ENCODE measurements around the gene PCDH9.

Gene PCDH9

GRCh38 chr13:66689628-66690027, 540.5 kb downstream of the PCDH9 start:
- Histone ChIP-seq H3K4me3 (replicated peaks; ENCODE audit: low read depth, low read length) (no peak overlapping the region), H3K36me3 (ENCODE audit: control insufficient read depth, insufficient read depth, low read length) (no peaks in the 10 kb centered on the region), H3K27me3 (replicated peaks; ENCODE audit: control insufficient read depth, insufficient read depth, low read length) (no peaks in the 10 kb centered on the region)
- no peak for TF ChIP-seq CTCF (IDR thresholded peaks at IDR 0.05; ENCODE audit: insufficient read depth, low read length, poor library complexity, severe bottlenecking)
- no peak for DNase-seq (ENCODE audit: extremely low read depth, insufficient read length)

- Histone ChIP-seq H3K36me3 (ENCODE audit: control insufficient read depth, insufficient read depth, low read length) (no peaks in the 10 kb centered on the region), H3K27me3 (replicated peaks; ENCODE audit: control insufficient read depth, insufficient read depth, low read length) (no peaks in the 10 kb centered on the region), H3K4me3 (replicated peaks; ENCODE audit: low read depth, low read length) (no peak overlapping the region)
- TF ChIP-seq CTCF (IDR thresholded peaks at IDR 0.05; ENCODE audit: insufficient read depth, low read length, poor library complexity, severe bottlenecking): no peak
- no peak for DNase-seq (ENCODE audit: extremely low read depth, insufficient read length)
These were observed 541.0 kb downstream of the PCDH9 start for GRCh38 chr13:66689037-66689619.

GRCh38 chr13:66681403-66681802, 548.7 kb downstream of the PCDH9 start:
- no peak for TF ChIP-seq CTCF (IDR thresholded peaks at IDR 0.05; ENCODE audit: insufficient read depth, low read length, poor library complexity, severe bottlenecking)
- no peaks in the 10 kb centered on the region for H3K36me3 ChIP-seq (ENCODE audit: control insufficient read depth, insufficient read depth, low read length)
- no peaks in the 10 kb centered on the region for H3K27me3 ChIP-seq (replicated peaks; ENCODE audit: control insufficient read depth, insufficient read depth, low read length)
- H3K4me3 ChIP-seq (replicated peaks; ENCODE audit: low read depth, low read length): no peak overlapping the region
- no peak for DNase-seq (ENCODE audit: extremely low read depth, insufficient read length)

GRCh38 chr13:66680031-66680430, 550.1 kb downstream of the PCDH9 start:
- no peak for TF ChIP-seq CTCF (IDR thresholded peaks at IDR 0.05; ENCODE audit: insufficient read depth, low read length, poor library complexity, severe bottlenecking)
- Histone ChIP-seq H3K27me3 (replicated peaks; ENCODE audit: control insufficient read depth, insufficient read depth, low read length) (no peaks in the 10 kb centered on the region), H3K4me3 (replicated peaks; ENCODE audit: low read depth, low read length) (no peak overlapping the region), H3K36me3 (ENCODE audit: control insufficient read depth, insufficient read depth, low read length) (no peaks in the 10 kb centered on the region)
- DNase-seq (ENCODE audit: extremely low read depth, insufficient read length): no peak

GRCh38 chr13:66675620-66676019, 554.5 kb downstream of the PCDH9 start:
- no peak for DNase-seq (ENCODE audit: extremely low read depth, insufficient read length)
- H3K4me3 ChIP-seq (replicated peaks; ENCODE audit: low read depth, low read length): no peak overlapping the region
- H3K36me3 ChIP-seq (ENCODE audit: control insufficient read depth, insufficient read depth, low read length): no peaks in the 10 kb centered on the region
- no peak for TF ChIP-seq CTCF (IDR thresholded peaks at IDR 0.05; ENCODE audit: insufficient read depth, low read length, poor library complexity, severe bottlenecking)
- no peaks in the 10 kb centered on the region for H3K27me3 ChIP-seq (replicated peaks; ENCODE audit: control insufficient read depth, insufficient read depth, low read length)

GRCh38 chr13:66673401-66673800, 556.7 kb downstream of the PCDH9 start:
- H3K36me3 ChIP-seq (ENCODE audit: control insufficient read depth, insufficient read depth, low read length): no peaks in the 10 kb centered on the region
- no peak for DNase-seq (ENCODE audit: extremely low read depth, insufficient read length)
- no peaks in the 10 kb centered on the region for H3K27me3 ChIP-seq (replicated peaks; ENCODE audit: control insufficient read depth, insufficient read depth, low read length)
- no peak overlapping the region for H3K4me3 ChIP-seq (replicated peaks; ENCODE audit: low read depth, low read length)
- TF ChIP-seq CTCF (IDR thresholded peaks at IDR 0.05; ENCODE audit: insufficient read depth, low read length, poor library complexity, severe bottlenecking): no peak
